Smooth muscle cell (in vitro differentiated cells): ENCODE results near the gene TTLL8. TPM values are rescaled to one million over a fixed set of nuclear protein-coding genes. Genes with fewer than 3 reads are reported as not detected.

Source experiments
- DNase-seq: peaks from one replicate; lab custom pipeline; 2025; ENCODE audit not compliant: unreplicated experiment; lab: John Stamatoyannopoulos, UW
- H2AFZ ChIP-seq: fragments of 200-600 bp; sonication (generic); 2 replicates; pipeline ENCODE4 v1.6.0; 2016; ENCODE audit warnings: antibody characterized with exemption, low read depth, mild to moderate bottlenecking
- H3F3A ChIP-seq: fragments of 200-600 bp; sonication (generic); 2 replicates; pipeline ENCODE4 v1.6.0; 2017; ENCODE audit warnings: antibody characterized with exemption, low read depth
- H3K27ac ChIP-seq: fragments of 200-600 bp; sonication (generic); 2 replicates; pipeline ENCODE4 v1.5.1; 2016; ENCODE audit warnings: low read depth, mild to moderate bottlenecking
- H3K27me3 ChIP-seq: fragments of 200-600 bp; sonication (generic); 2 replicates; pipeline ENCODE4 v1.6.1; 2016; ENCODE audit warnings: low read depth, mild to moderate bottlenecking
- H3K36me3 ChIP-seq: fragments of 200-600 bp; sonication (generic); 2 replicates; pipeline ENCODE4 v1.5.1; 2016; ENCODE audit warnings: low read depth
- H3K4me1 ChIP-seq: fragments of 200-600 bp; sonication (generic); 2 replicates; pipeline ENCODE4 v1.5.1; 2016; ENCODE audit warnings: low read depth
- H3K4me2 ChIP-seq: fragments of 200-600 bp; sonication (generic); 2 replicates; pipeline ENCODE4 v1.6.0; 2016; ENCODE audit warnings: mild to moderate bottlenecking
- H3K4me3 ChIP-seq: fragments of 200-600 bp; sonication (generic); 2 replicates; pipeline ENCODE4 v1.5.1; 2016; ENCODE audit warnings: mild to moderate bottlenecking
- H3K79me2 ChIP-seq: fragments of 200-600 bp; sonication (generic); 2 replicates; pipeline ENCODE4 v1.6.0; 2016; ENCODE audit warnings: low read depth, mild to moderate bottlenecking
- H3K9ac ChIP-seq: fragments of 200-600 bp; sonication (generic); 2 replicates; pipeline ENCODE4 v1.6.0; 2016; ENCODE audit warnings: low read depth
- H3K9me3 ChIP-seq: fragments of 200-600 bp; sonication (generic); replicated peaks from 2 replicates; pipeline ENCODE4 v1.5.1; 2016; ENCODE audit warnings: low read depth
- H4K20me1 ChIP-seq: fragments of 200-600 bp; sonication (generic); 2 replicates; pipeline ENCODE4 v1.6.0; 2016; ENCODE audit warnings: low read depth
- CTCF ChIP-seq: fragments of 200-600 bp; sonication (generic); IDR thresholded peaks from 2 replicates; pipeline ENCODE4 v1.5.1; 2017; ENCODE audit warnings: borderline replicate concordance, mild to moderate bottlenecking, antibody characterized with exemption; ENCODE audit not compliant: insufficient read depth, poor library complexity, severe bottlenecking
- WGBS: methylation state at CpG from one replicate; pipeline ENCODE4 v1.1.7; 2016; ENCODE audit warnings: low lambda C conversion rate; 5-methylcytosine and 5-hydroxymethylcytosine counted together
- polyA plus RNA-seq: library from polyadenylated mRNA; unstranded; fragments of >200 nt; fragmentation: Nextera tagmentation; extraction: Ambion mirVana; gene quantifications from 2 replicates; pipeline ENCODE4 v1.2.1, GENCODE V29; 2016
- total RNA-seq: library from RNA; depleted of rRNA; stranded (reverse); fragments of >200 nt; gene quantifications from 2 replicates; pipeline ENCODE4 v1.2.3, GENCODE V29; 2014

The TTLL8 gene
- total and polyA plus RNA-seq, 2 experiments from 2014 or later: 0.10 TPM; not detected in 1

GRCh38 chr22:50045211-50046018 lies 12.7 kb downstream of the TTLL8 start:
- no peaks in the 10 kb centered on the region for H3K9me3 ChIP-seq
- H3K9ac ChIP-seq: no peak overlapping the region
- H3F3A ChIP-seq: no peaks in the 10 kb centered on the region
- no peak overlapping the region for H3K4me3 ChIP-seq
- no peak for TF ChIP-seq CTCF
- no peaks in the 10 kb centered on the region for H3K36me3 ChIP-seq
- H3K4me2 ChIP-seq: no peak overlapping the region
- 90% methylated on average over 35 of the region's 35 CpGs for WGBS
- no peak overlapping the region for H2AFZ ChIP-seq
- no peaks in the 10 kb centered on the region for H3K4me1 ChIP-seq
- no peak overlapping the region for H3K27ac ChIP-seq
- H4K20me1 ChIP-seq: no peaks in the 10 kb centered on the region
- no peak for DNase-seq
- H3K27me3 ChIP-seq: no peaks in the 10 kb centered on the region
- no peaks in the 10 kb centered on the region for H3K79me2 ChIP-seq

- Histone ChIP-seq H2AFZ (no peak overlapping the region), H3K79me2 (no peaks in the 10 kb centered on the region), H3K9ac (no peak overlapping the region), H3K27ac (no peak overlapping the region), H3K4me2 (no peak overlapping the region), H3K36me3 (no peaks in the 10 kb centered on the region), H3K27me3 (no peaks in the 10 kb centered on the region), H3K4me3 (no peak overlapping the region), H4K20me1 (no peaks in the 10 kb centered on the region), H3K4me1 (no peaks in the 10 kb centered on the region), H3K9me3 (no peaks in the 10 kb centered on the region), H3F3A (no peaks in the 10 kb centered on the region)
- TF ChIP-seq CTCF: no peak
- no peak for DNase-seq
- WGBS: 90% methylated on average over 30 of the region's 30 CpGs
Observed at GRCh38 chr22:50044485-50045118, 13.5 kb downstream of the TTLL8 start.

- Histone ChIP-seq H3K27ac (no peak overlapping the region), H3K9ac (no peak overlapping the region), H3K4me3 (no peak overlapping the region), H3F3A (no peaks in the 10 kb centered on the region), H3K27me3 (no peaks in the 10 kb centered on the region), H4K20me1 (no peaks in the 10 kb centered on the region), H3K4me2 (no peak overlapping the region), H3K36me3 (no peaks in the 10 kb centered on the region), H3K4me1 (no peaks in the 10 kb centered on the region), H3K79me2 (no peaks in the 10 kb centered on the region), H2AFZ (no peak overlapping the region), H3K9me3 (no peaks in the 10 kb centered on the region)
- DNase-seq: no peak
- 93% methylated on average over 17 of the region's 17 CpGs for WGBS
- no peak for TF ChIP-seq CTCF
Observed at GRCh38 chr22:50041361-50042065, 16.6 kb downstream of the TTLL8 start.
